ENCODE data around the gene MBD5.

MBD5 gene

DNA sequence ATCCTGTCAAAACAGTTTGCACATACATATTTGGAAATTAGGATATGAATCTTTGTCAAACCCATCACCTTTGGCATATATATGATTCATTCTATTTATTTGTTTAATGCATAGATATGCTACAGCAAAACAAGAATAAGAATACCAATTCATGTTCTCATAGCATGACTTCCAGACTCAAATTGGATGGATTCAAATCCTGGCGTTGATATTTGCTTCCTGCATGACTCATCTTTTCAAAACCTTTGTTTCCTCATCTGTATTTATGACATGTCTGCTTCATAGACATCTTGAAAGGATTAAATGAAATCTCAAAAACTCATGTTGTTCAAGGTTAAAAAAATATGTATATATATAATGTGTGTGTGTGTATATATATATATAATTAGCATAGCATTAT is 261.3 kb downstream of the MBD5 start:
- Histone ChIP-seq H3K79me2 (ENCODE audit: control insufficient read depth, insufficient read depth, low read length, unreplicated experiment) (no peaks in the 10 kb centered on the region), H3K27ac (ENCODE audit: low read depth, low read length) (no peak overlapping the region), H3K27me3 (ENCODE audit: insufficient read depth, low read length) (no peaks in the 10 kb centered on the region)

DNA sequence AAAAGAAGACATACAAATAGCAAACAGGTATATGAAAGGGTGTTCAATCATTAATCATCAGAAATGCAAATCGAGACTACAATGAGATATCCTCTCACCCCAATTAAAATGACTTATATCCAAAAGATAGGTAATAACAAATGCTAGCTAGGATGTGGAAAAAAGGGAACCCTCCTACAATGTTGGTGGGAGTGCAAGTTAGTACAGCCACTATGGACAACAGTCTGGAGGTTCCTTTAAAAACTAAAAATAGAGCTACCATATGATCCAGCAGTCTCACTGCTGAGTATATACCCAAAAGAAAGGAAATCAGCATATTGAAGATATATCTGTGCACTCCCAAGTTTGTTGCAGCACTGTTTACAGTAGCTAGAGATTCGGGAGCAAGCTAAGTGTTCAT is 271.5 kb downstream of the MBD5 start:
- no peak overlapping the region for H2AFZ ChIP-seq (ENCODE audit: low read length, unreplicated experiment)
- H3K36me3 ChIP-seq (ENCODE audit: insufficient read depth, low read length) = no peaks in the 10 kb centered on the region
- no peaks in the 10 kb centered on the region for H3K79me2 ChIP-seq (ENCODE audit: control insufficient read depth, insufficient read depth, low read length, unreplicated experiment)
- H3K4me3 ChIP-seq (ENCODE audit: low read depth, low read length) = no peak overlapping the region
- H3K27ac ChIP-seq (ENCODE audit: low read depth, low read length) = no peak overlapping the region
- H3K4me1 ChIP-seq (ENCODE audit: control insufficient read depth, insufficient read depth, low read length, unreplicated experiment) = peaks cover 9% of the 10 kb centered on the region
- H3K27me3 ChIP-seq (ENCODE audit: insufficient read depth, low read length) = no peaks in the 10 kb centered on the region

More for the DNA sequence above, 261.3 kb downstream of the MBD5 start:
- Histone ChIP-seq H3K4me1 (ENCODE audit: control insufficient read depth, insufficient read depth, low read length, unreplicated experiment) (peaks cover 7% of the 10 kb centered on the region), H2AFZ (ENCODE audit: low read length, unreplicated experiment) (no peak overlapping the region), H3K36me3 (ENCODE audit: insufficient read depth, low read length) (0 out of 2 replicates have a peak, but pooled peaks cover 3% of the 10 kb centered on the region), H3K4me3 (ENCODE audit: low read depth, low read length) (no peak overlapping the region)

DNA sequence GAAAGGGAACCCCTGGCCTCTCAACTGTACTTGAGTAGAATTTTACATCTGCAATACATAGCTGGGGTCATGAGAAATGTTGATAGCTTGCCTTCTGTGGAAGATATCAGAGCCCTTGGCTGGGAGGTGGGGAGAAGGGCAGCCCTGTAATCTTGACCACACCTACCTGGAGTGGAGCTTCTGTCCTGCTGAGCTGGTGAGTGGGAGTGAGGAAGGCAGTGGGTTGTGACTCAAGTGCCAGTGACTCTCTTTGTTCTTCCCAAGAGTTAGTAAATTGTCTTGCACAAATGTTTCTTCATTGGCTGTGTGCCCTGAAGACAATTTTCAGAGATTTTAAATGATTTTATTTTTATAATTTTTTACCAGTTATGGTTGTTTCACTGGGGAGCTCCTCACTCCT is 277.3 kb downstream of the MBD5 start:
- no peak overlapping the region for H3K27ac ChIP-seq (ENCODE audit: low read depth, low read length)
- H3K36me3 ChIP-seq (ENCODE audit: insufficient read depth, low read length) = no peaks in the 10 kb centered on the region
- H2AFZ ChIP-seq (ENCODE audit: low read length, unreplicated experiment) = no peak overlapping the region
- H3K4me3 ChIP-seq (ENCODE audit: low read depth, low read length) = no peak overlapping the region
- no peaks in the 10 kb centered on the region for H3K27me3 ChIP-seq (ENCODE audit: insufficient read depth, low read length)
- no peaks in the 10 kb centered on the region for H3K79me2 ChIP-seq (ENCODE audit: control insufficient read depth, insufficient read depth, low read length, unreplicated experiment)
- no peaks in the 10 kb centered on the region for H3K4me1 ChIP-seq (ENCODE audit: control insufficient read depth, insufficient read depth, low read length, unreplicated experiment)

DNA sequence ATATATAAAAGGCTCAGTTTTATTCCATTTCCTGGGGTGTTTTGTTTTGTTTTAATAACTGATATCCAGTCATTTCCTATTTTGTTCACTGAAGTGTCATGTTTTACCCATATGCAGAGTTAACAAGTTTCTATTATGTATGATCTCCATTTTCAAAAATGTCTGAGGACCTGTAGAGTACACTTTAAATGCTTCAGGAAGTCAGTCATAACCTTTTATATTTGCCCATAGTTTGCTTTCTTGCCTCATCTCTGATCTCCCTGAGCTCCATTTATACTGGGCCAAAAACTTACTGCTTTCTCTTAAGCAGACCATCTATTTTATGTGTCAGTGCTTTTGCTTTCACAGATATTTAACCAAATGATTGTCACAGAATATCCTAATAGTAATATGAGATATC is 278.7 kb downstream of the MBD5 start:
- Histone ChIP-seq H3K27ac (ENCODE audit: low read depth, low read length) (no peak overlapping the region), H3K79me2 (ENCODE audit: control insufficient read depth, insufficient read depth, low read length, unreplicated experiment) (no peaks in the 10 kb centered on the region), H3K4me1 (ENCODE audit: control insufficient read depth, insufficient read depth, low read length, unreplicated experiment) (no peaks in the 10 kb centered on the region), H2AFZ (ENCODE audit: low read length, unreplicated experiment) (no peak overlapping the region), H3K4me3 (ENCODE audit: low read depth, low read length) (no peak overlapping the region), H3K27me3 (ENCODE audit: insufficient read depth, low read length) (no peaks in the 10 kb centered on the region), H3K36me3 (ENCODE audit: insufficient read depth, low read length) (no peaks in the 10 kb centered on the region)

DNA sequence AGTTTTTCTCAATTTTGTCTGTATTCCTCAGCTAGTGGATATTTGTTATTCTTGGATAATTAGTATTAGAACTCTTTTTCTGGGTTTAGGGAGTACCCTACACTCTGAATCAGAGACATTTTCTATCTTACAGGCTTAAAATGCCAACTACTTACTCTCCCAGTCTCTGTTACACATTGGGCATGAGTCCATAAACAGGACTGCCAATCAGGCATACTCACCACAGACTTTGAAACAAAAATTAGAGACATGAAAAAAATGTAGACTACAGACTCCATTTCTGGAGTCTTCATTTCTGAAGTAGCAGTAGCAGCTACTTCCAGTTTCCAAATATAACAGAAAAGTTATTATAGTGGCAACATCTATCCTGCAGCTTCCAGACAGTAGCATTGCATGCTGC is 279.7 kb downstream of the MBD5 start:
- no peak overlapping the region for H2AFZ ChIP-seq (ENCODE audit: low read length, unreplicated experiment)
- H3K27me3 ChIP-seq (ENCODE audit: insufficient read depth, low read length) = no peaks in the 10 kb centered on the region
- H3K4me1 ChIP-seq (ENCODE audit: control insufficient read depth, insufficient read depth, low read length, unreplicated experiment) = no peaks in the 10 kb centered on the region
- no peaks in the 10 kb centered on the region for H3K36me3 ChIP-seq (ENCODE audit: insufficient read depth, low read length)
- H3K4me3 ChIP-seq (ENCODE audit: low read depth, low read length) = no peak overlapping the region
- no peak overlapping the region for H3K27ac ChIP-seq (ENCODE audit: low read depth, low read length)
- no peaks in the 10 kb centered on the region for H3K79me2 ChIP-seq (ENCODE audit: control insufficient read depth, insufficient read depth, low read length, unreplicated experiment)

DNA sequence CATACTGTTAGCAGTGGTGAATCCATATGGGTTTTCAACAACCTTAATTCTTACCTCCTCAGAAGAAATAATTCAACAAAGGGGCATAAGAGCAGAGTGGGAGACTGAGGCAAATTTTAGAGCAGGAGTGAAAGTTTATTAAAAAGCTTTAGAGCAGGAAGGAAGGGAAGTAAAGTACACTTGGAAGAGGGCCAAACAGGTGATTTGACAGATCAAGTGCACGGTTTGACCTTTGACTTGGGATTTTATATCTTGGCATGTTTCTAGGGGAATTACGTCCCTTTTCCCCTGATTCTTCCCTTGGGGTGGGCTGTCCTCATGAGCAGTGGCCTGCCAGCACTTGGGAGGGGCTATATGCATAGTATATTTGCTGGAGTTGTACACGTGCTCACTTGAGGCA is 280.5 kb downstream of the MBD5 start:
- no peaks in the 10 kb centered on the region for H3K79me2 ChIP-seq (ENCODE audit: control insufficient read depth, insufficient read depth, low read length, unreplicated experiment)
- H3K27ac ChIP-seq (ENCODE audit: low read depth, low read length) = no peak overlapping the region
- H3K4me1 ChIP-seq (ENCODE audit: control insufficient read depth, insufficient read depth, low read length, unreplicated experiment) = no peaks in the 10 kb centered on the region
- no peaks in the 10 kb centered on the region for H3K27me3 ChIP-seq (ENCODE audit: insufficient read depth, low read length)
- H3K4me3 ChIP-seq (ENCODE audit: low read depth, low read length) = no peak overlapping the region
- no peak overlapping the region for H2AFZ ChIP-seq (ENCODE audit: low read length, unreplicated experiment)
- no peaks in the 10 kb centered on the region for H3K36me3 ChIP-seq (ENCODE audit: insufficient read depth, low read length)

DNA sequence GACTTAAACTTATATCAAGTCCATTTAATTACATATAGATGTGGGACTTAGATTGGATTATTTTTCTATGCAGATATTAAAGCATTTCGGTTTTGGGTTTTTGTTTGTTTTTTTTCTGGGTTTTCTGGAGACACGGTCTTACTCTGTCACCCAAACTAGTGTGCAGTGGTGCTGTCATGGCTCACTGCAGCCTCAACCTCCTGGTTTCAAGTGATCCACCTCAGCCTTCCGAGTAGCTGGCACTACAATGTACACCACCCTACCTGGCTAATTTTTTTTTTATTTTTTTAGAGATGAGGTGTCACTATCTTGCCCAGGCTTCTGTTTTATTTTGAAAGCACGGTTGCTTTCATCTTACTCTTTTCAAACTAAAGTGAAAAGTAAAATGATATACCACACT is 281.6 kb downstream of the MBD5 start:
- Histone ChIP-seq H3K4me1 (ENCODE audit: control insufficient read depth, insufficient read depth, low read length, unreplicated experiment) (no peaks in the 10 kb centered on the region), H3K27ac (ENCODE audit: low read depth, low read length) (no peak overlapping the region), H3K36me3 (ENCODE audit: insufficient read depth, low read length) (no peaks in the 10 kb centered on the region), H2AFZ (ENCODE audit: low read length, unreplicated experiment) (no peak overlapping the region), H3K4me3 (ENCODE audit: low read depth, low read length) (no peak overlapping the region), H3K79me2 (ENCODE audit: control insufficient read depth, insufficient read depth, low read length, unreplicated experiment) (no peaks in the 10 kb centered on the region), H3K27me3 (ENCODE audit: insufficient read depth, low read length) (no peaks in the 10 kb centered on the region)

DNA sequence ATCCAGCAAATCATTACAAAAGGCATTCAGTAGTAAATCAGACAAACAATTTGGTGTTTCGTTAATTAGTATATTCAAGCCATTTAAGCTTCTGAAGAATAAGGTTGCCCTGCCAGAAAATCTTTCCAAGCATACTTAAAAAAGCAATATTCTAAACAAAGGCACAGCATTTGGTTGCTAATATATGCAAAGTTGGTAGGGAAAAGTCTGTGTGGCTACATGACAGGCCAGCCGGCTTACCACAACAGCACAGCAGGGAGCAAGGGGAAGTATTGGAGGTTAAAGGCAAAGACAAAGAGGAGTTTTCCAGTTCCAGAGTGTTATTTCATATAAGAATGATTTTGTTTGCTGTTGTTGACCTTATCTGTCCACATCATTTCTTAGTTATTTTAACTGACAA is 282.3 kb downstream of the MBD5 start:
- Histone ChIP-seq H3K27ac (ENCODE audit: low read depth, low read length) (no peak overlapping the region), H2AFZ (ENCODE audit: low read length, unreplicated experiment) (no peak overlapping the region), H3K36me3 (ENCODE audit: insufficient read depth, low read length) (no peaks in the 10 kb centered on the region), H3K27me3 (ENCODE audit: insufficient read depth, low read length) (no peaks in the 10 kb centered on the region), H3K4me3 (ENCODE audit: low read depth, low read length) (no peak overlapping the region), H3K4me1 (ENCODE audit: control insufficient read depth, insufficient read depth, low read length, unreplicated experiment) (no peaks in the 10 kb centered on the region), H3K79me2 (ENCODE audit: control insufficient read depth, insufficient read depth, low read length, unreplicated experiment) (no peaks in the 10 kb centered on the region)

DNA sequence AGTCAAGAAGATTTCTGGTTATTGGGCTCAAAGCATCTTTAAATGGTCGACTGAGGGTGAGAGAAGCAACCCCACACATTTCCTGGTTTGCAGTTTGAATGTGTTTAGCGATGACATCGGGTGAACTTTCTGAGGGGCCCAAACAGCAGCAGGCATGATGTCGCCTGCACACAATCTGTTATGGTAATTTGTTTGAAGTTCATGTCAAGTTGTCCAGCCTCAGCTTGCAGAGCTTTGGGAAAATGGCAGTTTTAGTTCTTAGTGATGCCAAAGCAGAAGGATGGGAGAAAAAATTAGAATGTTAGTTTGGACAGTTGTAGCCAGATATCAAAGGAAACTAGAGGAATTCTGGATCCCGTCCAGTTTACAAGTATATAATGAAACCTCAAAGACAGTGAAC is 284.6 kb downstream of the MBD5 start:
- H3K27ac ChIP-seq (ENCODE audit: low read depth, low read length) = no peak overlapping the region
- no peaks in the 10 kb centered on the region for H3K79me2 ChIP-seq (ENCODE audit: control insufficient read depth, insufficient read depth, low read length, unreplicated experiment)
- H3K4me1 ChIP-seq (ENCODE audit: control insufficient read depth, insufficient read depth, low read length, unreplicated experiment) = no peaks in the 10 kb centered on the region

DNA sequence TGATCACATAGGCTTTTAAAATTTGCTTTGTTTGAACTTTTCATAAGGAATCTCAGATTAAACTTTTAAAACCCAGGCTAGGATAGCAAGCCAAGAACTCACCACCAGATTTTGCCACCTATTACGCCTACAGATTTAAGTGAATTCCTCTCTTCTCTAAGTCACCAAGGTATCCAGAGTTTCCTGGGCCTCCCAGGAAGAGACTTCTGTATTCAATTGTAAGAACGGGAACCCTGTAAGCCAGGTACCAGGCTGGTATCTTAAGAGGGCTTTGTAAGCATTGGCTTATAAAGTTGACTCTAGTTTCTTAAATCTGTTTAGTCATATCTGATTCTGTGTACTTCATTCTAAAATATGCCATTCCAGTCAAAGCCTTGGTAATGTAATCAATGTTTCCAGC is 285.1 kb downstream of the MBD5 start:
- H3K4me1 ChIP-seq (ENCODE audit: control insufficient read depth, insufficient read depth, low read length, unreplicated experiment) = no peaks in the 10 kb centered on the region
- H3K79me2 ChIP-seq (ENCODE audit: control insufficient read depth, insufficient read depth, low read length, unreplicated experiment) = no peaks in the 10 kb centered on the region
- no peaks in the 10 kb centered on the region for H3K27me3 ChIP-seq (ENCODE audit: insufficient read depth, low read length)
- H3K4me3 ChIP-seq (ENCODE audit: low read depth, low read length) = no peak overlapping the region
- no peaks in the 10 kb centered on the region for H3K36me3 ChIP-seq (ENCODE audit: insufficient read depth, low read length)
- H3K27ac ChIP-seq (ENCODE audit: low read depth, low read length) = no peak overlapping the region
- H2AFZ ChIP-seq (ENCODE audit: low read length, unreplicated experiment) = no peak overlapping the region

More for the DNA sequence above, 284.6 kb downstream of the MBD5 start:
- Histone ChIP-seq H2AFZ (ENCODE audit: low read length, unreplicated experiment) (no peak overlapping the region), H3K4me3 (ENCODE audit: low read depth, low read length) (no peak overlapping the region), H3K36me3 (ENCODE audit: insufficient read depth, low read length) (no peaks in the 10 kb centered on the region), H3K27me3 (ENCODE audit: insufficient read depth, low read length) (no peaks in the 10 kb centered on the region)

DNA sequence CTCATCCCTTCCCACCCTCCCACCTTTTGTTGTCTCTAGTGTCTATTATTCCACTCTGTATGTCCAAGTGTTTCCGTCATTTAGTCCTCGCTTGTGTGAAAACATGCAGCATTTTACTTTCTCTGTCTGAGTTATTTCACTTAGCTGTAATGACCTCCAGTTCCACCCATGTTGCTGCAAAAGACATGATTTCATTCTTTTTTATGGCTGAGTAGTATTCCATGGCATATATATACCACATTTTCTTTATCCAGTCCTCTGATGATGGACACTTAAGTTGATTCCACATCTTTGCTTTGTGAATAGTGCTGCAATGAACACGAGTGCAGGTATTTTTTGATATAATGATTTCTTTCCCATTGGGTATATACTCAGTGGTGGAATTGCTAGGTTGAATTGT is 296.7 kb downstream of the MBD5 start:
- no peak overlapping the region for H3K27ac ChIP-seq (ENCODE audit: low read depth, low read length)
- H2AFZ ChIP-seq (ENCODE audit: low read length, unreplicated experiment) = no peak overlapping the region
- H3K36me3 ChIP-seq (ENCODE audit: insufficient read depth, low read length) = no peaks in the 10 kb centered on the region
- no peaks in the 10 kb centered on the region for H3K27me3 ChIP-seq (ENCODE audit: insufficient read depth, low read length)
- no peaks in the 10 kb centered on the region for H3K79me2 ChIP-seq (ENCODE audit: control insufficient read depth, insufficient read depth, low read length, unreplicated experiment)
- H3K4me1 ChIP-seq (ENCODE audit: control insufficient read depth, insufficient read depth, low read length, unreplicated experiment) = no peaks in the 10 kb centered on the region
- no peak overlapping the region for H3K4me3 ChIP-seq (ENCODE audit: low read depth, low read length)

All from ACC112 (cell line).